Peyer's patch (tissue), 4 donors: ENCODE measurements around the gene ZBTB12.

ENCODE experiments used
- POLR2A ChIP-seq, 2 donors: fragments of 450-650 bp; IDR thresholded peaks; one replicate each; pipeline ENCODE4 v1.5.1; 2017; ENCODE audit warnings: antibody characterized with exemption in 2 of 2, mild to moderate bottlenecking in 2 of 2, moderate library complexity in 2 of 2
- TF ChIP-seq, protein P1 (sequence below), 6 experiments: fragments of 450-650 bp in 4 of 6; fragments of 200-600 bp in 2 of 6; sonication (generic) in 1 of 6; IDR thresholded peaks; one replicate each; pipeline ENCODE4 v1.5.1; 2017 to 2019; ENCODE audit warnings: antibody characterized with exemption in 6 of 6, mild to moderate bottlenecking in 3 of 6, moderate library complexity in 1 of 6

DNA sequence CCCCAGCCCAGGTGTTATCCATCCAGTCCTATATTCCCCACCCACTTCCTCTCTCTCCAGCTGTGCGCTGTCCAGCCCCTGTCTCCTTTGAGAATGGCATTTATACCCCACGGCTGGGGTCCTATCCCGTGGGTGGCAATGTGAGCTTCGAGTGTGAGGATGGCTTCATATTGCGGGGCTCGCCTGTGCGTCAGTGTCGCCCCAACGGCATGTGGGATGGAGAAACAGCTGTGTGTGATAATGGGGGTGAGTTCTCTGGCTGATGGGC is 26.7 kb upstream of the ZBTB12 start:
- TF ChIP-seq, protein P1, sequence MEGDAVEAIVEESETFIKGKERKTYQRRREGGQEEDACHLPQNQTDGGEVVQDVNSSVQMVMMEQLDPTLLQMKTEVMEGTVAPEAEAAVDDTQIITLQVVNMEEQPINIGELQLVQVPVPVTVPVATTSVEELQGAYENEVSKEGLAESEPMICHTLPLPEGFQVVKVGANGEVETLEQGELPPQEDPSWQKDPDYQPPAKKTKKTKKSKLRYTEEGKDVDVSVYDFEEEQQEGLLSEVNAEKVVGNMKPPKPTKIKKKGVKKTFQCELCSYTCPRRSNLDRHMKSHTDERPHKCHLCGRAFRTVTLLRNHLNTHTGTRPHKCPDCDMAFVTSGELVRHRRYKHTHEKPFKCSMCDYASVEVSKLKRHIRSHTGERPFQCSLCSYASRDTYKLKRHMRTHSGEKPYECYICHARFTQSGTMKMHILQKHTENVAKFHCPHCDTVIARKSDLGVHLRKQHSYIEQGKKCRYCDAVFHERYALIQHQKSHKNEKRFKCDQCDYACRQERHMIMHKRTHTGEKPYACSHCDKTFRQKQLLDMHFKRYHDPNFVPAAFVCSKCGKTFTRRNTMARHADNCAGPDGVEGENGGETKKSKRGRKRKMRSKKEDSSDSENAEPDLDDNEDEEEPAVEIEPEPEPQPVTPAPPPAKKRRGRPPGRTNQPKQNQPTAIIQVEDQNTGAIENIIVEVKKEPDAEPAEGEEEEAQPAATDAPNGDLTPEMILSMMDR (IDR thresholded peaks at IDR 0.05) = no peak
- TF ChIP-seq POLR2A (IDR thresholded peaks at IDR 0.05) = no peak
